ENCODE data around the gene ZC3H10. TPM values are rescaled to one million over a fixed set of nuclear protein-coding genes. Genes with fewer than 3 reads are reported as not detected.

Gene ZC3H10
- total RNA-seq, 6 experiments from 2014 or later = 3.3 to 4.7 (median 3.8) TPM

- Mint-ChIP-seq H3K27me3 (ENCODE audit: insufficient read depth) (peaks cover 7% of the 10 kb centered on the region), H3K27ac (peak overlapping the region; percentile 94; the same call in 1 of the 2 replicates), H3K4me3 (peak overlapping the region; percentile 97), H3K36me3 (ENCODE audit: low read depth) (peaks cover 26% of the 10 kb centered on the region), H3K9me3 (no peaks in the 10 kb centered on the region), H3K4me1 (ENCODE audit: low read depth) (peaks cover 34% of the 10 kb centered on the region)
- DNase-seq = no peak
- TF ChIP-seq CTCF (IDR thresholded peaks at IDR 0.05) = no peak
Observed at GRCh38 chr12:56103066-56103711, 14.9 kb upstream of the ZC3H10 start.

- no peak for TF ChIP-seq CTCF (IDR thresholded peaks at IDR 0.05)
- Mint-ChIP-seq H3K9me3 (no peaks in the 10 kb centered on the region), H3K27ac (peak overlapping the region; percentile 94), H3K4me3 (peak overlapping the region; percentile 97), H3K36me3 (ENCODE audit: low read depth) (peaks cover 29% of the 10 kb centered on the region), H3K27me3 (ENCODE audit: insufficient read depth) (peaks cover 7% of the 10 kb centered on the region), H3K4me1 (ENCODE audit: low read depth) (peaks cover 34% of the 10 kb centered on the region)
- no peak for DNase-seq
Observed at GRCh38 chr12:56103823-56104108, 14.3 kb upstream of the ZC3H10 start.

- H3K36me3 Mint-ChIP-seq (ENCODE audit: low read depth) = peaks cover 29% of the 10 kb centered on the region
- peak; percentile 99 for DNase-seq
- peak within 1 kb of the TSS; percentile 94 for H3K27ac Mint-ChIP-seq
- TF ChIP-seq CTCF (IDR thresholded peaks at IDR 0.05) = no peak
- H3K9me3 Mint-ChIP-seq = no peaks in the 10 kb centered on the region
- peak within 1 kb of the TSS; percentile 97 for H3K4me3 Mint-ChIP-seq
- H3K4me1 Mint-ChIP-seq (ENCODE audit: low read depth) = peaks cover 34% of the 10 kb centered on the region
- H3K27me3 Mint-ChIP-seq (ENCODE audit: insufficient read depth) = peaks cover 4% of the 10 kb centered on the region
Observed at GRCh38 chr12:56104109-56104814, 13.8 kb upstream of the ZC3H10 start, which contains the start of gene PA2G4. TSS of gene PA2G4 (plus strand) at chr12:56104559. CDS start at chr12:56104738, 179 bp downstream.

GRCh38 chr12:56104815-56105608 is 13.1 kb upstream of the ZC3H10 start:
- peaks cover 34% of the 10 kb centered on the region for H3K4me1 Mint-ChIP-seq (ENCODE audit: low read depth)
- peaks cover 2% of the 10 kb centered on the region for H3K27me3 Mint-ChIP-seq (ENCODE audit: insufficient read depth)
- DNase-seq = no peak
- peak overlapping the region; percentile 94 for H3K27ac Mint-ChIP-seq
- peak overlapping the region; percentile 97 for H3K4me3 Mint-ChIP-seq
- H3K9me3 Mint-ChIP-seq = no peaks in the 10 kb centered on the region
- peaks cover 29% of the 10 kb centered on the region for H3K36me3 Mint-ChIP-seq (ENCODE audit: low read depth)
- TF ChIP-seq CTCF (IDR thresholded peaks at IDR 0.05) = peak; percentile 15; the same call in 1 of the 2 replicates

- no peak for DNase-seq
- Mint-ChIP-seq H3K4me3 (peak overlapping the region; percentile 97), H3K36me3 (ENCODE audit: low read depth) (peaks cover 35% of the 10 kb centered on the region), H3K27me3 (ENCODE audit: insufficient read depth) (peaks cover 2% of the 10 kb centered on the region), H3K9me3 (no peaks in the 10 kb centered on the region), H3K4me1 (ENCODE audit: low read depth) (peaks cover 34% of the 10 kb centered on the region), H3K27ac (peak overlapping the region; percentile 94)
- TF ChIP-seq CTCF (IDR thresholded peaks at IDR 0.05) = no peak
Observed at GRCh38 chr12:56105609-56105902, 12.5 kb upstream of the ZC3H10 start.
